Panc1 (cell line): ENCODE results near the gene BRAP.

Experiments used
- CTCF ChIP-seq: fragments of 450-650 bp; IDR thresholded peaks from 2 replicates; pipeline ENCODE4 v1.5.1; 2017; ENCODE audit warnings: mild to moderate bottlenecking
- POLR2AphosphoS5 ChIP-seq: IDR thresholded peaks from 2 replicates; pipeline ENCODE4 v1.6.1; 2012; ENCODE audit warnings: mild to moderate bottlenecking, low read depth, low read length, moderate library complexity
- SIN3A ChIP-seq: IDR thresholded peaks from 2 replicates; pipeline ENCODE4 v1.6.1; 2012; ENCODE audit warnings: low read depth, mild to moderate bottlenecking, low read length, moderate library complexity, borderline replicate concordance; ENCODE audit not compliant: insufficient read depth
- TF ChIP-seq, protein P1 (sequence below), 2 experiments: IDR thresholded peaks; 2 replicates each; pipeline ENCODE4 v1.6.1; 2011 to 2012; ENCODE audit warnings: low read depth in 2 of 2, control low read depth in 1 of 2, low read length in 1 of 2, mild to moderate bottlenecking in 1 of 2, moderate library complexity in 1 of 2; ENCODE audit not compliant: insufficient read depth in 1 of 2

DNA sequence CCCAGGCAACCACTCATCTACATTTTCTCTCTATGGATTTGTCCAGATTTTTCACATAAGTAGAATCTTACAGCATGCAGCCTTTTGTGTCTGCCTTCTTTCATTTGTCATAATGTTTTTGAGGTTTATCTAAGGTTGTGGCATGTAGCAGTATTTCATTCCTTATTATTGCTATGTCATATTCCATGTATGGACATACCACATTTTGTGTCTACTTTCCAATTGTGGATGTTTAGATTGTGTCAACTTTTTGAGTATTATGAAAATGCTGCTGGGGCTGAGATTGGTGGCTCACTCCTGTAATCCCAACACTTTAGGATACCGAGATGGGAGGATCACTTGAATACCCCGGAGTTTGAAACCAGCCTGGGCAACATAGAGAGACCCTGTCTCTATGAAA lies 83.4 kb downstream of the BRAP start:
- no peak for TF ChIP-seq CTCF
- TF ChIP-seq, protein P1, sequence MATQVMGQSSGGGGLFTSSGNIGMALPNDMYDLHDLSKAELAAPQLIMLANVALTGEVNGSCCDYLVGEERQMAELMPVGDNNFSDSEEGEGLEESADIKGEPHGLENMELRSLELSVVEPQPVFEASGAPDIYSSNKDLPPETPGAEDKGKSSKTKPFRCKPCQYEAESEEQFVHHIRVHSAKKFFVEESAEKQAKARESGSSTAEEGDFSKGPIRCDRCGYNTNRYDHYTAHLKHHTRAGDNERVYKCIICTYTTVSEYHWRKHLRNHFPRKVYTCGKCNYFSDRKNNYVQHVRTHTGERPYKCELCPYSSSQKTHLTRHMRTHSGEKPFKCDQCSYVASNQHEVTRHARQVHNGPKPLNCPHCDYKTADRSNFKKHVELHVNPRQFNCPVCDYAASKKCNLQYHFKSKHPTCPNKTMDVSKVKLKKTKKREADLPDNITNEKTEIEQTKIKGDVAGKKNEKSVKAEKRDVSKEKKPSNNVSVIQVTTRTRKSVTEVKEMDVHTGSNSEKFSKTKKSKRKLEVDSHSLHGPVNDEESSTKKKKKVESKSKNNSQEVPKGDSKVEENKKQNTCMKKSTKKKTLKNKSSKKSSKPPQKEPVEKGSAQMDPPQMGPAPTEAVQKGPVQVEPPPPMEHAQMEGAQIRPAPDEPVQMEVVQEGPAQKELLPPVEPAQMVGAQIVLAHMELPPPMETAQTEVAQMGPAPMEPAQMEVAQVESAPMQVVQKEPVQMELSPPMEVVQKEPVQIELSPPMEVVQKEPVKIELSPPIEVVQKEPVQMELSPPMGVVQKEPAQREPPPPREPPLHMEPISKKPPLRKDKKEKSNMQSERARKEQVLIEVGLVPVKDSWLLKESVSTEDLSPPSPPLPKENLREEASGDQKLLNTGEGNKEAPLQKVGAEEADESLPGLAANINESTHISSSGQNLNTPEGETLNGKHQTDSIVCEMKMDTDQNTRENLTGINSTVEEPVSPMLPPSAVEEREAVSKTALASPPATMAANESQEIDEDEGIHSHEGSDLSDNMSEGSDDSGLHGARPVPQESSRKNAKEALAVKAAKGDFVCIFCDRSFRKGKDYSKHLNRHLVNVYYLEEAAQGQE (IDR thresholded peaks at IDR 0.05; ENCODE audit: insufficient read depth in 1 of 2, low read depth in 2 of 2, low read length in 1 of 2), result no peak
- no peak for TF ChIP-seq SIN3A
- no peak for TF ChIP-seq POLR2AphosphoS5
